Stimulated activated CD8-positive, alpha-beta memory T cell treated with anti-CD3 and anti-CD28 coated beads, Interleukin-15, amount 100 ng/mL, for 24 hours (primary cell): ENCODE results near the gene CHST15.

ENCODE experiments used
- DNase-seq: peaks from one replicate; pipeline ENCODE4 v3.0.0-alpha.2; 2020; ENCODE audit warnings: low read depth

Gene CHST15

GRCh38 chr10:124081547-124082140 is 11.8 kb downstream of the CHST15 start:
- DNase-seq, result no peak

- no peak for DNase-seq
These were observed 13.5 kb downstream of the CHST15 start for GRCh38 chr10:124079864-124080263.

- no peak for DNase-seq
These were observed 14.7 kb downstream of the CHST15 start for GRCh38 chr10:124078714-124079113.

GRCh38 chr10:124078028-124078427 is 15.4 kb downstream of the CHST15 start:
- no peak for DNase-seq

GRCh38 chr10:124077208-124077993 is 16.0 kb downstream of the CHST15 start:
- no peak for DNase-seq

- no peak for DNase-seq
These were observed 17.2 kb downstream of the CHST15 start for GRCh38 chr10:124076148-124076733.

GRCh38 chr10:124075231-124075955 is 18.0 kb downstream of the CHST15 start:
- no peak for DNase-seq

- DNase-seq, result no peak
These were observed 18.8 kb downstream of the CHST15 start for GRCh38 chr10:124074501-124075109.

- DNase-seq, result no peak
These were observed 19.4 kb downstream of the CHST15 start for GRCh38 chr10:124073978-124074377.

- no peak for DNase-seq
These were observed 20.9 kb downstream of the CHST15 start for GRCh38 chr10:124072541-124072940.

GRCh38 chr10:124072106-124072505 is 21.3 kb downstream of the CHST15 start:
- DNase-seq, result no peak

- no peak for DNase-seq
These were observed 22.3 kb downstream of the CHST15 start for GRCh38 chr10:124071141-124071540.

- no peak for DNase-seq
These were observed 22.7 kb downstream of the CHST15 start for GRCh38 chr10:124070666-124071065.

- no peak for DNase-seq
These were observed 23.8 kb downstream of the CHST15 start for GRCh38 chr10:124069341-124070264.

GRCh38 chr10:124068929-124069328 is 24.5 kb downstream of the CHST15 start:
- no peak for DNase-seq

GRCh38 chr10:124067825-124068400 is 25.5 kb downstream of the CHST15 start:
- DNase-seq, result no peak

GRCh38 chr10:124066781-124067714 is 26.4 kb downstream of the CHST15 start:
- no peak for DNase-seq

- DNase-seq, result no peak
These were observed 27.2 kb downstream of the CHST15 start for GRCh38 chr10:124066126-124066700.
